PC-3 (cell line): Measurements from ENCODE around the gene RCHY1.

ENCODE experiments used
- CTCF ChIP-seq: fragments of 300-600 bp; sonication (generic); conservative IDR thresholded peaks from 2 replicates; pipeline ENCODE4 v1.5.1; 2017; ENCODE audit warnings: antibody characterized with exemption, low read depth, mild to moderate bottlenecking, low read length
- EZH2 ChIP-seq: fragments of 300-600 bp; sonication (generic); IDR thresholded peaks from one replicate; pipeline ENCODE4 v1.6.1; 2017; ENCODE audit warnings: antibody characterized with exemption, mild to moderate bottlenecking, low read length; ENCODE audit not compliant: unreplicated experiment
- EZH2phosphoT487 ChIP-seq: fragments of 300-600 bp; sonication (generic); IDR thresholded peaks from 2 replicates; pipeline ENCODE4 v1.6.1; 2018; ENCODE audit warnings: mild to moderate bottlenecking, antibody characterized with exemption, low read length, borderline replicate concordance

- TF ChIP-seq CTCF (no peak), EZH2 (no peak), EZH2phosphoT487 (no peak)
Observed at GRCh38 chr4:75477201-75477600, 37.0 kb downstream of the RCHY1 start.
